Keratinocyte (primary cell): ENCODE results near the gene WDR26. TPM values are rescaled to one million over a fixed set of nuclear protein-coding genes. Genes with fewer than 3 reads are reported as not detected.

Source experiments
- DNase-seq: peaks from one replicate; pipeline ENCODE4 v3.0.0-alpha.2; 2011; ENCODE audit warnings: low read depth, missing footprints, low spot score
- FAIRE-seq: peaks from 2 replicates; lab custom pipeline; 2011; peaks lifted over from hg19 to GRCh38; lab: Jason Lieb, UNC
- H2AFZ ChIP-seq: 2 replicates; pipeline ENCODE4 v1.6.0; 2012; ENCODE audit warnings: low read length, control low read depth, inconsistent platforms; ENCODE audit not compliant: control insufficient read depth
- H3K27ac ChIP-seq: 2 replicates; pipeline ENCODE4 v1.5.1; 2011; ENCODE audit warnings: low read length; ENCODE audit not compliant: control insufficient read depth, insufficient read depth
- H3K27me3 ChIP-seq: 3 replicates; pipeline ENCODE4 v1.6.0; 2011; ENCODE audit warnings: low read length; ENCODE audit not compliant: control insufficient read depth, insufficient read depth; ENCODE audit errors: extremely low read depth
- H3K36me3 ChIP-seq, 2 experiments: 2 replicates in 1 of 2; 3 replicates in 1 of 2; pipeline ENCODE4 v1.5.1; 2011; ENCODE audit warnings: low read length in 2 of 2, mild to moderate bottlenecking in 1 of 2; ENCODE audit not compliant: control insufficient read depth in 2 of 2, insufficient read depth in 2 of 2; ENCODE audit errors: extremely low read depth in 1 of 2
- H3K4me1 ChIP-seq: 3 replicates; pipeline ENCODE4 v1.5.1; 2011; ENCODE audit warnings: low read length; ENCODE audit not compliant: control insufficient read depth, insufficient read depth; ENCODE audit errors: extremely low read depth
- H3K4me2 ChIP-seq: 3 replicates; pipeline ENCODE4 v1.6.0; 2011; ENCODE audit warnings: low read depth, low read length; ENCODE audit not compliant: control insufficient read depth, insufficient read depth; ENCODE audit errors: extremely low read depth
- H3K4me3 ChIP-seq, 3 experiments: fragments of 200-600 bp in 1 of 3; sonication (generic) in 1 of 3; 2 replicates in 2 of 3; 3 replicates in 1 of 3; pipeline ENCODE4 v1.5.1; 2011 to 2016; ENCODE audit warnings: low read length in 3 of 3, mild to moderate bottlenecking in 3 of 3, control low read depth in 2 of 3, inconsistent platforms in 1 of 3, low read depth in 1 of 3, mixed read lengths in 1 of 3, mixed run types in 1 of 3, moderate library complexity in 1 of 3; ENCODE audit not compliant: control insufficient read depth in 2 of 3, insufficient read depth in 2 of 3; ENCODE audit errors: extremely low read depth in 1 of 3
- H3K79me2 ChIP-seq: 2 replicates; pipeline ENCODE4 v1.6.0; 2012; ENCODE audit warnings: low read length; ENCODE audit not compliant: control insufficient read depth, insufficient read depth
- H3K9ac ChIP-seq: 3 replicates; pipeline ENCODE4 v1.6.0; 2011; ENCODE audit warnings: low read length; ENCODE audit not compliant: control insufficient read depth, insufficient read depth; ENCODE audit errors: extremely low read depth
- H3K9me1 ChIP-seq: 3 replicates; pipeline ENCODE4 v1.6.0; 2011; ENCODE audit warnings: low read length; ENCODE audit not compliant: control insufficient read depth, insufficient read depth; ENCODE audit errors: extremely low read depth
- H3K9me3 ChIP-seq: 2 replicates; pipeline ENCODE4 v1.5.1; 2012; ENCODE audit warnings: low read depth, low read length; ENCODE audit not compliant: control insufficient read depth
- H4K20me1 ChIP-seq: 3 replicates; pipeline ENCODE4 v1.6.0; 2011; ENCODE audit warnings: low read length; ENCODE audit not compliant: control insufficient read depth, insufficient read depth; ENCODE audit errors: extremely low read depth
- EZH2 ChIP-seq: IDR thresholded peaks from one replicate; pipeline ENCODE4 v1.6.1; 2012; ENCODE audit warnings: inconsistent platforms, mild to moderate bottlenecking, low read length, moderate library complexity
- dilution Hi-C: fragments of 300-500 bp; cut with MboI; formaldehyde crosslinking; loops from one replicate; pipeline ENCODE4 v1.7.0; 2020; ENCODE audit warnings: low sequenced_read_pairs; ENCODE audit not compliant: extremely low pct_ligation_motif_present
- polyA plus RNA-seq, 5 experiments: library from polyadenylated mRNA; depleted of rRNA in 3 of 5; stranded (reverse) in 3 of 5; stranded (forward) in 1 of 5; unstranded in 1 of 5; fragments of >200 nt; gene quantifications; 1 replicate in 1 of 5; 2 replicates in 3 of 5; 3 replicates in 1 of 5; pipeline versions ENCODE4 v1.2.1 to v1.2.3, GENCODE V29; 2011 to 2012; ENCODE audit warnings: missing spikeins in 2 of 5, low read depth in 1 of 5, low replicate concordance in 1 of 5
- TF ChIP-seq, protein P1 (sequence below), 3 experiments: IDR thresholded peaks in 1 of 3; conservative IDR thresholded peaks in 1 of 3; optimal IDR thresholded peaks in 1 of 3; 2 replicates in 2 of 3; 3 replicates in 1 of 3; pipeline versions ENCODE3 to v1.5.1; 2011; ENCODE audit warnings: low read length in 3 of 3, mild to moderate bottlenecking in 3 of 3, moderate library complexity in 2 of 3, control low read depth in 1 of 3, inconsistent platforms in 1 of 3; ENCODE audit not compliant: insufficient read depth in 2 of 3; ENCODE audit errors: extremely low read depth in 1 of 3

Gene WDR26
- polyA plus RNA-seq, 1 donor (not counting 4 experiments of a cell fraction or from before 2014, with no cell fraction given): 46.4 TPM

DNA sequence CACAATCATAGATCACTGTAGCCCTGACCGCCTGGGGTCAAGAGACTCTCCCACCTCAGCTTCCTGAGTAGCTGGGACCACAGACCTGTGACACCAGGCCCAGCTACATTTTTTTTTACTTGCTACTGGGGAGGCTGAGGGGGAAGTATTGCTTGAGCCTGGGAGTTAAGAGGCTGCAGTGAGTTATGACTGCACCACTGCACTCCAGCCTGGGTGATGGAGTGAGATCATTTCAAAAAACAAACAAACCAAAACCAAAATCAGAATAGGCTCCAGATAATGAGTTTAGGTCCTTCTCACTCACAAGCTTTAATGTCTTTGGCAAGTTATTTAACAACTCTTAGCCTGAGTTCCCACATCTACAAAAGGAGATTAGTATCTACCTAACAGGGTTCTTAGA lies 22.8 kb downstream of the WDR26 start:
- Histone ChIP-seq H3K9me1 (no peaks in the 10 kb centered on the region), H3K36me3 (peaks cover 8 to 9% of the 10 kb centered on the region in 2 experiments), H3K4me2 (no peak overlapping the region), H3K4me3 (no peak overlapping the region), H2AFZ (no peak overlapping the region), H3K9ac (no peak overlapping the region), H3K27ac (no peak overlapping the region), H3K79me2 (peaks cover 5% of the 10 kb centered on the region), H3K4me1 (peaks cover 8% of the 10 kb centered on the region), H4K20me1 (no peaks in the 10 kb centered on the region), H3K27me3 (no peaks in the 10 kb centered on the region), H3K9me3 (no peaks in the 10 kb centered on the region)
- dilution Hi-C loops: no loop called here
- DNase-seq: no peak
- no peak for TF ChIP-seq EZH2
- TF ChIP-seq, protein P1, sequence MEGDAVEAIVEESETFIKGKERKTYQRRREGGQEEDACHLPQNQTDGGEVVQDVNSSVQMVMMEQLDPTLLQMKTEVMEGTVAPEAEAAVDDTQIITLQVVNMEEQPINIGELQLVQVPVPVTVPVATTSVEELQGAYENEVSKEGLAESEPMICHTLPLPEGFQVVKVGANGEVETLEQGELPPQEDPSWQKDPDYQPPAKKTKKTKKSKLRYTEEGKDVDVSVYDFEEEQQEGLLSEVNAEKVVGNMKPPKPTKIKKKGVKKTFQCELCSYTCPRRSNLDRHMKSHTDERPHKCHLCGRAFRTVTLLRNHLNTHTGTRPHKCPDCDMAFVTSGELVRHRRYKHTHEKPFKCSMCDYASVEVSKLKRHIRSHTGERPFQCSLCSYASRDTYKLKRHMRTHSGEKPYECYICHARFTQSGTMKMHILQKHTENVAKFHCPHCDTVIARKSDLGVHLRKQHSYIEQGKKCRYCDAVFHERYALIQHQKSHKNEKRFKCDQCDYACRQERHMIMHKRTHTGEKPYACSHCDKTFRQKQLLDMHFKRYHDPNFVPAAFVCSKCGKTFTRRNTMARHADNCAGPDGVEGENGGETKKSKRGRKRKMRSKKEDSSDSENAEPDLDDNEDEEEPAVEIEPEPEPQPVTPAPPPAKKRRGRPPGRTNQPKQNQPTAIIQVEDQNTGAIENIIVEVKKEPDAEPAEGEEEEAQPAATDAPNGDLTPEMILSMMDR (optimal IDR thresholded peaks at IDR 0.05 in 1 of 3, IDR thresholded peaks at IDR 0.05 in 1 of 3, conservative IDR thresholded peaks at IDR 0.05 in 1 of 3; ENCODE audit: extremely low read depth in 1 of 3, insufficient read depth in 2 of 3, low read length in 3 of 3): no peak
- FAIRE-seq: no peak

DNA sequence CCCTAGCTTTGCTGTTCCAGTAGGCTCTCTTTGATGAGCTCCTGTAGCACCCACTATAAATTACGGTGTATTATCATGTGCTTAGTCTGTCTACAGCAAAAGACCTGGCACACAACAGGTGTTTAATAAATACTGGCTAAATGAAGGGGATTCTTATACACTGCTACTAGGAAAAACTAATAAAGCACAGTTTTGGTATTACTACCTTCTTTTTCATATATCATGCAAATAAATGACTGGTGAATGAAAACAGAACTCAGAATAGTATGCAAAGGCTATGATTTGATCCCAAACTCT lies 26.4 kb downstream of the WDR26 start:
- H2AFZ ChIP-seq: no peak overlapping the region
- no peak for DNase-seq
- H3K36me3 ChIP-seq: peaks cover 13 to 14% of the 10 kb centered on the region in 2 experiments
- no peak for FAIRE-seq
- no peak overlapping the region for H3K9ac ChIP-seq
- peaks cover 8% of the 10 kb centered on the region for H3K4me1 ChIP-seq
- no peaks in the 10 kb centered on the region for H3K9me3 ChIP-seq
- no peak overlapping the region for H3K4me3 ChIP-seq
- no peak overlapping the region for H3K4me2 ChIP-seq
- H3K27me3 ChIP-seq: no peaks in the 10 kb centered on the region
- H3K79me2 ChIP-seq: peaks cover 5% of the 10 kb centered on the region
- H3K27ac ChIP-seq: no peak overlapping the region
- dilution Hi-C loops: no loop called here
- no peaks in the 10 kb centered on the region for H3K9me1 ChIP-seq
- no peak for TF ChIP-seq EZH2
- TF ChIP-seq, protein P1 (optimal IDR thresholded peaks at IDR 0.05 in 1 of 3, IDR thresholded peaks at IDR 0.05 in 1 of 3, conservative IDR thresholded peaks at IDR 0.05 in 1 of 3; ENCODE audit: extremely low read depth in 1 of 3, insufficient read depth in 2 of 3, low read length in 3 of 3): no peak
- H4K20me1 ChIP-seq: no peaks in the 10 kb centered on the region
